ENCODE data around the gene SUFU.
"Not testable (repeated sequence)": the region's sequence is repeated elsewhere in the genome, so short reads cannot be mapped to it uniquely, and the experiment has no call there.

The SUFU gene

GRCh38 chr10:102493771-102494170, 10.0 kb upstream of the SUFU start:
- in situ Hi-C loops (cut with HindIII; ENCODE audit: low sequenced_read_pairs) = no loop called here

GRCh38 chr10:102497545-102497944, 6.2 kb upstream of the SUFU start:
- in situ Hi-C loops (cut with HindIII; ENCODE audit: low sequenced_read_pairs) = no loop called here
- TF ChIP-seq CTCF (IDR thresholded peaks at IDR 0.05; ENCODE audit: low read depth, low read length) = no peak
- H3K4me3 ChIP-seq (ENCODE audit: low read depth, low read length) = no peak overlapping the region
- DNase-seq (ENCODE audit: low read depth, low spot score) = no peak

More at GRCh38 chr10:102493771-102494170, 10.0 kb upstream of the SUFU start:
- no peak for DNase-seq (ENCODE audit: low read depth, low spot score)
- TF ChIP-seq CTCF (IDR thresholded peaks at IDR 0.05; ENCODE audit: low read depth, low read length) = no peak
- H3K4me3 ChIP-seq (ENCODE audit: low read depth, low read length) = no peak overlapping the region

- in situ Hi-C loops (cut with HindIII; ENCODE audit: low sequenced_read_pairs) = no loop called here
- no peak for DNase-seq (ENCODE audit: low read depth, low spot score)
- TF ChIP-seq CTCF (IDR thresholded peaks at IDR 0.05; ENCODE audit: low read depth, low read length) = no peak
- no peak overlapping the region for H3K4me3 ChIP-seq (ENCODE audit: low read depth, low read length)
These were observed 4.4 kb upstream of the SUFU start for GRCh38 chr10:102499356-102499755.

GRCh38 chr10:102500686-102501085, 3.1 kb upstream of the SUFU start:
- in situ Hi-C loops (cut with HindIII; ENCODE audit: low sequenced_read_pairs) = loop anchor here (10.0 kb wide), 1 partner anchor 74 kb away; no protein-coding TSS in a partner anchor
- not testable (repeated sequence) for H3K4me3 ChIP-seq (ENCODE audit: low read depth, low read length); DNase-seq (ENCODE audit: low read depth, low spot score)

- TF ChIP-seq CTCF (IDR thresholded peaks at IDR 0.05; ENCODE audit: low read depth, low read length) = no peak
- peak; percentile 26 for DNase-seq (ENCODE audit: low read depth, low spot score)
- peak overlapping the region; percentile 95 for H3K4me3 ChIP-seq (ENCODE audit: low read depth, low read length)
- in situ Hi-C loops (cut with HindIII; ENCODE audit: low sequenced_read_pairs) = loop anchor here (10.0 kb wide), 1 partner anchor 73 kb away; no protein-coding TSS in a partner anchor
These were observed 2.4 kb upstream of the SUFU start for GRCh38 chr10:102501201-102502028.

GRCh38 chr10:102502029-102502336, 1.8 kb upstream of the SUFU start:
- peak overlapping the region; percentile 95 for H3K4me3 ChIP-seq (ENCODE audit: low read depth, low read length)
- TF ChIP-seq CTCF (IDR thresholded peaks at IDR 0.05; ENCODE audit: low read depth, low read length) = no peak
- in situ Hi-C loops (cut with HindIII; ENCODE audit: low sequenced_read_pairs) = loop anchor here (10.0 kb wide), 1 partner anchor 73 kb away; no protein-coding TSS in a partner anchor
- DNase-seq (ENCODE audit: low read depth, low spot score) = peak; percentile 100

All from astrocyte of the spinal cord (primary cell).